Peyer's patch (tissue), 4 donors: Measurements from ENCODE around the gene EFEMP1.

Experiments used
- POLR2A ChIP-seq, 2 donors: fragments of 450-650 bp; IDR thresholded peaks; one replicate each; pipeline ENCODE4 v1.5.1; 2017; ENCODE audit warnings: antibody characterized with exemption in 2 of 2, mild to moderate bottlenecking in 2 of 2, moderate library complexity in 2 of 2
- TF ChIP-seq, protein P1 (sequence below), 6 experiments: fragments of 450-650 bp in 4 of 6; fragments of 200-600 bp in 2 of 6; sonication (generic) in 1 of 6; IDR thresholded peaks; one replicate each; pipeline ENCODE4 v1.5.1; 2017 to 2019; ENCODE audit warnings: antibody characterized with exemption in 6 of 6, mild to moderate bottlenecking in 3 of 6, moderate library complexity in 1 of 6

DNA sequence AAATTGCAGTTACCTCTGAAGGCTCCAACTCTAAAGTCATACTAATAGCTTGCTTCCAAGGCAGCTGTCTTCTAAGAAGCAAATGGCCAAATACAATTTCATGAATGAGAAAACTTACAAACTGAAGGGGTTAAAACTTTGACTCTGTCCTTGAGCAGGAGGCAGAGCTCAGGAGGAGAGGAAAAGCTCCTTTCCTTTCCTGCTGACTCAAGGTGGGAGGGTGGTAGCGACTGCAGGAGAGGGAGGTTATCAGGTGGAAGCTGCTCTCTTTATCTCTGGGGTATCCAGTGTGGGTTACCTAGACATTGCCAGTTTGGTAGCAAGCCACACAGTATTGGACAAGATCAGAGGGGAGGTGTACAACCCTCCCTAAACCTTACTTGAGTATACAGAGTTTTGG lies 2.7 kb upstream of the EFEMP1 start:
- TF ChIP-seq POLR2A (IDR thresholded peaks at IDR 0.05), result no peak
- TF ChIP-seq, protein P1, sequence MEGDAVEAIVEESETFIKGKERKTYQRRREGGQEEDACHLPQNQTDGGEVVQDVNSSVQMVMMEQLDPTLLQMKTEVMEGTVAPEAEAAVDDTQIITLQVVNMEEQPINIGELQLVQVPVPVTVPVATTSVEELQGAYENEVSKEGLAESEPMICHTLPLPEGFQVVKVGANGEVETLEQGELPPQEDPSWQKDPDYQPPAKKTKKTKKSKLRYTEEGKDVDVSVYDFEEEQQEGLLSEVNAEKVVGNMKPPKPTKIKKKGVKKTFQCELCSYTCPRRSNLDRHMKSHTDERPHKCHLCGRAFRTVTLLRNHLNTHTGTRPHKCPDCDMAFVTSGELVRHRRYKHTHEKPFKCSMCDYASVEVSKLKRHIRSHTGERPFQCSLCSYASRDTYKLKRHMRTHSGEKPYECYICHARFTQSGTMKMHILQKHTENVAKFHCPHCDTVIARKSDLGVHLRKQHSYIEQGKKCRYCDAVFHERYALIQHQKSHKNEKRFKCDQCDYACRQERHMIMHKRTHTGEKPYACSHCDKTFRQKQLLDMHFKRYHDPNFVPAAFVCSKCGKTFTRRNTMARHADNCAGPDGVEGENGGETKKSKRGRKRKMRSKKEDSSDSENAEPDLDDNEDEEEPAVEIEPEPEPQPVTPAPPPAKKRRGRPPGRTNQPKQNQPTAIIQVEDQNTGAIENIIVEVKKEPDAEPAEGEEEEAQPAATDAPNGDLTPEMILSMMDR (IDR thresholded peaks at IDR 0.05), result no peak
